Spleen (tissue), 7 donors: Measurements from ENCODE around the gene OR2A14.

Source experiments
- CTCF ChIP-seq, 11 experiments: fragments of 200-600 bp in 7 of 11; fragments of 450-650 bp in 4 of 11; sonication (generic) in 4 of 11; IDR thresholded peaks in 8 of 11; conservative IDR thresholded peaks in 3 of 11; 1 replicate in 7 of 11; 2 replicates in 4 of 11; pipeline versions ENCODE4 v1.4.0 to v1.8.0; 2016 to 2021; ENCODE audit warnings: antibody characterized with exemption in 11 of 11, inconsistent platforms in 4 of 11, mild to moderate bottlenecking in 1 of 11
- POLR2A ChIP-seq, 3 donors: fragments of 450-650 bp; IDR thresholded peaks; one replicate each; pipeline ENCODE4 v1.5.1; 2017; ENCODE audit warnings: antibody characterized with exemption in 3 of 3, mild to moderate bottlenecking in 1 of 3
- POLR2AphosphoS5 ChIP-seq, 3 donors: sonication (generic); formaldehyde crosslinking; IDR thresholded peaks; one replicate each; pipeline ENCODE4 v1.5.1; 2017; ENCODE audit warnings: antibody characterized with exemption in 3 of 3
- donor health status: DM: no; HTN: no; CAD: no; lungs with moderate emphysema.
- donor health status: DM: no; HTN: no; CAD: no.
- donor health status: DM: no; HTN: no; CAD: no.

GRCh38 chr7:144087230-144087629, 35.7 kb upstream of the OR2A14 start:
- TF ChIP-seq POLR2A (IDR thresholded peaks at IDR 0.05) (no peak), CTCF (IDR thresholded peaks at IDR 0.05 in 8 of 11, conservative IDR thresholded peaks at IDR 0.05 in 3 of 11) (no peak), POLR2AphosphoS5 (IDR thresholded peaks at IDR 0.05) (no peak)
